HG02870 (cell line): ENCODE data around the gene CD59.
"Not testable (repeated sequence)": the region's sequence is repeated elsewhere in the genome, so short reads cannot be mapped to it uniquely, and the experiment has no call there.

Source experiments
- ATAC-seq: cut with Tn5 transposase; IDR thresholded peaks from one replicate; pipeline ENCODE4 v1.9.1; 2021; ENCODE audit warnings: mild to moderate bottlenecking, moderate library complexity; ENCODE audit not compliant: unreplicated experiment

CD59 gene

GRCh38 chr11:33743291-33743690 is 7.1 kb upstream of the CD59 start:
- ATAC-seq = no peak

- ATAC-seq = no peak
These were observed 6.1 kb upstream of the CD59 start for GRCh38 chr11:33742249-33742851.

- no peak for ATAC-seq
These were observed 5.6 kb upstream of the CD59 start for GRCh38 chr11:33741806-33742205.

GRCh38 chr11:33737362-33737821 is 1.2 kb upstream of the CD59 start:
- ATAC-seq = no peak

- peak; percentile 55 for ATAC-seq
These were observed 714 bp downstream of the CD59 start for GRCh38 chr11:33735271-33736147.

- no peak for ATAC-seq
These were observed 1.6 kb downstream of the CD59 start for GRCh38 chr11:33734441-33735270.

GRCh38 chr11:33733980-33734379 is 2.2 kb downstream of the CD59 start:
- no peak for ATAC-seq

GRCh38 chr11:33731723-33732531 is 4.3 kb downstream of the CD59 start:
- ATAC-seq = no peak

GRCh38 chr11:33730716-33731115 is 5.5 kb downstream of the CD59 start:
- no peak for ATAC-seq

GRCh38 chr11:33729072-33729664 is 7.1 kb downstream of the CD59 start:
- ATAC-seq = not testable (repeated sequence)

GRCh38 chr11:33727539-33727938 is 8.7 kb downstream of the CD59 start:
- not testable (repeated sequence) for ATAC-seq

GRCh38 chr11:33725496-33725895 is 10.7 kb downstream of the CD59 start:
- no peak for ATAC-seq

- ATAC-seq = no peak
These were observed 11.6 kb downstream of the CD59 start for GRCh38 chr11:33724644-33725035.

- no peak for ATAC-seq
These were observed 12.9 kb downstream of the CD59 start for GRCh38 chr11:33723238-33723881.

GRCh38 chr11:33722590-33723234 is 13.5 kb downstream of the CD59 start:
- ATAC-seq = peak; percentile 96

GRCh38 chr11:33721984-33722383 is 14.2 kb downstream of the CD59 start:
- ATAC-seq = no peak

- ATAC-seq = no peak
These were observed 14.8 kb downstream of the CD59 start for GRCh38 chr11:33721426-33721825.

- no peak for ATAC-seq
These were observed 16.6 kb downstream of the CD59 start for GRCh38 chr11:33719587-33719986.

GRCh38 chr11:33718440-33718839 is 17.8 kb downstream of the CD59 start:
- ATAC-seq = no peak
